Head of caudate nucleus (tissue), 42 donors: ENCODE data around the gene EFCAB11.
"Not testable (repeated sequence)": the region's sequence is repeated elsewhere in the genome, so short reads cannot be mapped to it uniquely, and the experiment has no call there.

ENCODE experiments used
- DNase-seq, 42 donors: peaks; one replicate each; pipeline versions ENCODE4 v3.0.0 to v3.0.0-alpha.2; 2020 to 2021; ENCODE audit warnings: mixed read lengths in 7 of 42
- intact Hi-C: fragments of 100-400 bp; cut with DNase I; formaldehyde crosslinking; loops from one replicate; pipeline ENCODE4 v1.15.0; 2022

EFCAB11 gene

DNA sequence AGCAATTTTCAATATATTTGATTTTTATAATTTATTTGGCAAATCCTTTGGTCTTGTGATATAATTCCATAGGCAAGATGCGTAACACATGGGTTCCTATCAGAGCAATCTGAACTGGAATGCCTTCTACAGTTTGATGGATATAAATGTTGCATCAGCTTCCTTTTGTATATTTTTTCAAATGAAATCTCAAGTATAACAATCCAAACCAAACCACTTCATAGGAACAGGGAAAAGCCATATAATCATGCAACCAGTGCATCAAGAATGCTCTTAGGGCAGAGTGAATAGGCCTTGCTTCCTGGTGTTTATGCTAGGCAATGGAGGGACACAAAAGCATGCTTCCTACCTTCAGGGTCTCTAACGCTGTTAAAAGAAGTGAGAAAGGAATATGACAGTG is 34.5 kb downstream of the EFCAB11 start:
- DNase-seq = no peak
- intact Hi-C loops = no loop called here

DNA sequence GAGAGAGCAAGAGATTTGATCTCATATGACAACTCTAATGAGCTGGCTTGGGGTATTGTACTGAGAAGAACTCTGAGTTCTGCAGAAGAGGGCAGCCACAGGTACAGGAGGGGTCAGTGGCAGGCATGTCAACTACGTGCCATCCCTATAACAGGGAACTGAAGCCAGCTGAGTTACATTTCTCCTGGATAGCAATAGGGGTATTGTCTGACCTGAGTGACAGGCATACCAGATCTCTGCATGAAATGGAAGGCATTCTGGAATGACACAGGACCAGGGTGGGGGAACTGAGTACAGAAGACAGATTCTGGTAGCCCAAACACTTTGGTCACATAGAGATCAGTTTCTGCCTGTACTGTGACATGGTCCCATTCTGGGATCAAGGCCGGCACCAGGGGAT is 35.8 kb downstream of the EFCAB11 start:
- intact Hi-C loops = loop anchor here (10.0 kb wide), 2 partner anchors 504 to 674 kb away; partner anchors contain the start of gene FOXN3
- DNase-seq = no peak

DNA sequence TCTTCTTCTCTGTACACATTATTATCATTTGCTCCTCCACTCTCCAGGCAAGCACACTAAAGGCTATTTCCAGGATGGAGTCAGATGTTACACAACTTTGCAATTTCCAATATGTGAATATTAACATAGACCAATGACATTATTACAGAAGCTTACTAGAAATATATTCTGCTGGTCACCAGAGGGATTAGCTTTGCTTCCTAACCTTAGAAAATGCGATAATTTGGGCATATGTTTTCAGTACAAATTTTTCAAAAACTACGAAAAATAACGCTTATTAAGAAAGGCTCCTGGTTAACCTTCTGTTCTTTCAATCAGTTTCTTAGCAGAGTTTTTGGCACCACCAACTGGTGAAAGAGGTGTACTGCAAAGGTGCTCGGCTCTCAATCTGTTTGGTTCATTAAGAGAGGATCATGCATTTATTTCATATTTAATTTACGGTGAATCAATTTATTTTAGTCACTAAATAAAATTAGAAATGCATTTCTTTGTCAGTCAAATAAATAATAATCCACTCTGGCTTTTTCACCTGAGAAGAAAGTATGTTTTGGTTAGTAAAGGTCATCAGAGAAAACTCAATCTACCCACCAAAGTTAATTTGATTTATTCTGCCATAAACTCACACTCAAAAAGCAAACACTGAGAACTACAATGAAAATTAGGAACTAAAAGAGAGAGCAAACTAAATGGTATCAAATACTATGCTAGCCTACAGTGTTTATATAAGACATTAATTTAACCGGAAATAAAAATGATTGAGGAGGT is 39.2 kb downstream of the EFCAB11 start:
- peak in 41 of 42 donors; percentile 13 to 92 (median 74) for DNase-seq

DNA sequence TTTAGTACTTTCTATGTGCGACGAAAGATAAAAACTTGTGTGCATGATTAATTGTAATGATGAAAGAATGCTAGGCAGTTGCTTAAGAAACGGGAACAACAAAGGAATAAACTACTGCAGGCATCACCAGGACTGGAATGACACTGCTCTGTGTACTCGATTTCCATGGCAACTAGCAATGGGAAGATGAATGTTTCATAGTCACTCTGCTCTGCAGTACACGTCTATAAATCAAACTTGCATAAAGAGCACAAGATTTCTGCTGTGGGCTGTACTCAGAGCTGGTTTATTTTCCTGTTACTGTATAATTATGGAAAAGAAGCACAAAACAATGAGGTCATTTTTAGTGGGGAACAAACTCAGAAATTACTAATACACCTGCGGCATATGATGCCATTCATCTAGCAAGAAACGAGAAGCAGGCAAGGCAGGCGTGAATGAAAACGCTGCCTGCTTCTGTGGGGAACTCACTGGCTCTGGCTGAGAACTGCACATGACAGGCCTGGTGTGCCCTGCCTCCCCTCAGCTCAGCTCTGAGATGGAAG is 41.8 kb downstream of the EFCAB11 start:
- peak in 39 of 42 donors; percentile 25 to 78 (median 49) for DNase-seq
- intact Hi-C loops = loop anchor here (5.0 to 10.0 kb wide), 3 partner anchors 498 to 885 kb away; partner anchors contain the start of gene FOXN3

More for the DNA sequence above, 39.2 kb downstream of the EFCAB11 start:
- intact Hi-C loops = loop anchor here (10.0 kb wide), 2 partner anchors 500 to 670 kb away; partner anchors contain the start of gene FOXN3

DNA sequence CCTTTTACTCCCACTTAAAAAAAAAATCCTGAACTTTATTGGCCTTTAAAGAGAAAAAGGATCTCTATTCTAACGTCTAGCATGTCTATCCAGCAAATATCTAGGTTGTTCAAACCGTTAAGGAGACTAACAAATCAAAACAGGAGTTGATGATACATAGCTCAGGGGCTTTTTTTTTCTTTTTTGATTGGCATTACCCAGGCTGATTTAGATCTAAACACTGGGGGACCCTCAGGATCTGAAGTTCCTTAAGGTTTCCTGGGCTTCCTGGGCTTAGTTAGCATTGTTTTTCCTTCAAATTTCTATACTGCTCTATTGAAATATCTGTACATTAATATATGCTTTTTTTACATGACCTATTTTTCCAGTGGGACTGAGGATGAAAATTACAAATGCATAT is 42.3 kb downstream of the EFCAB11 start:
- no peak for DNase-seq
- intact Hi-C loops = loop anchor here (5.0 to 10.0 kb wide), 3 partner anchors 497 to 885 kb away; partner anchors contain the start of gene FOXN3

DNA sequence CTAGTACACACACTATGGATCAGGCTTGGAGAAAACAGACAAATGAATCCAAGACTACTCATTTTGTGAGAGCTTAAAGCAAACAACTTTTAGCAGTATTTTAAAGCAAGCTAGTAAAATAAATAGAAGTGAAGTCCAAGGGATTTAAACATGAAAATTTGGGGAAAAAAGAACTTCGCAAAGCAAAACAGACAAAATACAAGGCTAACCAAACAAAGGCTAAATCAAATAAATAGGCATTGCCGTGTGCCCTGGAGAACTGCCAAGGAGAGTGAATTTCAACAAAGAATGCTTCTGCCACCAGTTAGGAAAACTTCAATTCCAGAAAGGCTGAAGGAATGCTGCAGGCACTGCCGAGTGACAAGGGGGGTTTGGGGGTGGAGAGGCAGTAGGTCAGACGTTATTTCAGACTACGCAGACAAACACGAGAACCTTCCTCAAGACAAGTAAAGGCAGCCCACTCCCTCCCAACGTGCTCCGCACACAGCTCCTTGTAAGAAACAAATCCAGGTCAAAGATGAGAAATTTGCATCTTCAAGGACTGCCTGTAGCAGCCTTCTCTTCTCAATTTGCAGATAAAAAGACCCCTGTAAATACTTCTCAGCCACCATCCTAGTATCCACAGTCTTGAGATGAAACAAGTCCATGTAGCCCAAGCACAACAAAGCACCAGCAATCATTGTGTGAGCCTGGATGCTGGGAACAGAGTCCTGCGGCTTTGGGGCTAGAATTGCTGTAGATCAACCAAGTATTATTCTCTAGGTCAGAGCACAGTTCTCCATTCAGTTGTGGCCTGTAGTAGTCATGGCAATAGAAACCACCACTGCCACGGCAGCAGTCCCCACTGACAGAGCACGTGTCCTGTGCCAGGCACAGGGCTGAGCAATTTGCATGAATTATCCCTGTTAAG is 43.3 kb downstream of the EFCAB11 start:
- peak in 41 of 42 donors; percentile 25 to 82 (median 62) for DNase-seq
- intact Hi-C loops = loop anchor here (5.0 to 10.0 kb wide), 3 partner anchors 496 to 884 kb away; partner anchors contain the start of gene FOXN3

DNA sequence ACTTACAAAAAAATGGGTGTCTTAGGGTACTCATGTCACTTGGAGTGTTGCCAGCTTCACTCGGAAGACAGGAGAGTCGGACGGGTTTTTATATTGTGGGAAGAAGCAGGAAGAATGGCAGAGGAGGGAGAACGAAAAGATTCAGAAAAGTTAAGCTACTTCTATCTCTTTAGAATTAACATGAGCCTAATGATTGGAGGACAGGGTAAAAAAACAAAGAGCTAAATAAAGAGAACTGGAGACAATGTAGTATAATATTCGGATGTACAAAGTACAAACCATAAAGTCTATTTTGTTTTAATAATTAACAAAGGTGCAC is 43.9 kb downstream of the EFCAB11 start:
- intact Hi-C loops = loop anchor here (5.0 to 10.0 kb wide), 3 partner anchors 496 to 883 kb away; partner anchors contain the start of gene FOXN3
- no peak for DNase-seq

DNA sequence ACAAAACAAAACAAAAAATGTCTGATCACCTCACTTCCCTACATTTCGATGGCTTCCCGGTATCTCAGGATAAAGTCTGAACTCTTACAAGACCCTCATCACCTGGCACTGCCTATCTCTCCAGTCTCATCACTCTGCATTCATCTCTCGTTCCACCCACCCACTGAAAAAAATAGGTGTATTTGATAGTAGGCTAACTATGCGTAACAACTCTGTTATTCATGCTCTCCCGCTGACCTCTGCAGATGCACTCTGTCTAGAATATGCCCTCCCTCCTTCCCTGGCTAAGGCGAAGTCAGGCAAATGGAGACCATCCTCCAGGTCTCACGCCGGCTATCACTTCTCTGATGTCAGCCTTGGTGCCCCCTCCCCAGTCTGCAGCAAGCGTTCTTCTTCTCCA is 44.9 kb downstream of the EFCAB11 start:
- DNase-seq = no peak
- intact Hi-C loops = no loop called here

DNA sequence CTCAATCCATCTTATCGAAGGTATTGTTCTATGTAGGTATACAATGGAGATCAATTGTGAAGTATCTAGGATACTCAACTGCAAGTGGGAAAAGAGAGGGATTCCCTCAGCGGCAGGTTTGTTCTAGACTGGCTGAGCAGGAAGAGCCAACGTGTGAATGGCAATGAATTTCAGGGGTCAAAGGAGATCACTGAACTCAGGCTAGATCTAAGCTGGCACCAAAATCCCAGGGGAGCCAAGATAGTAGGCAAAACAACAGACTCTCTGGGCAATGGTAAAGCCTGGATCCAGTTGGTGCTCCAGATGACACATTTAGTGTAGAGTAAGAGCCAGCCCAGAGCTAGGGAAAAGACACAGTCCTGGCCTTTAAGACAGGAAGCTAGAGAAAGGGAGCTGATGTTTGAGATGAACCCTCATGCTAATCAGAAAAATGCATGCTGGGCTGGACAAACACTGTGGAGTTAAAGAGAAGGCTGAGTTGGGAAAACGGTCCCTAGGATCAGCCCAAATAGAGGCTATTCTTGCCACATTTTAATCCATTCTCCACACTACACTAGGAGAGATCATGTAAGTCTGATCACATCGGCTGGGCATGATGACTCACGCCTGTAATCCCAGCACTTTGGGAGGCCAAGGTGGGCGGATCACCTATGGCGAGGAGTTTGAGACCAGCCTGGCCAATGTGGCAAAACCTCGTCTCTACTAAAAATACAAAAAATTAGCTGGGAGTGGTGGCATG is 45.6 kb downstream of the EFCAB11 start:
- no peak for DNase-seq
- intact Hi-C loops = no loop called here

DNA sequence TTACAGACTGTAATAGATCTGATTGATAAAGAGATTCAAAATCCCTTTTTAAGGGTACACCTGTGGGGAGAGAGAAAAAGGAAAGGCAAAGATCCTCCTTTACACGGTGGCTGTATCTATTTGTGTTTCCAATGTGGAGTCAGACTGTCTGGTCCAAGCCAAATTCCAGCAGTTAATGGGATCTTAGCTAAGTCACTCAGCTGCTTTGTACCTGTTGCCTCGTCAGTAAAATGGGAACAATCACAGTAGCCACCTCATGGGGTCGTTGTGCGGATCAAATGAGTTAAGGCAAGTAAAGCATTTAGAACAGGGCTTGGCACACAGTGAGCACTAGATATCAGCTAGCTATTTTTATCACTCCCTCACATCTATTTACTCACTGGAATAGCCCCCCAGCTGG is 46.9 kb downstream of the EFCAB11 start:
- intact Hi-C loops = no loop called here
- DNase-seq = no peak

DNA sequence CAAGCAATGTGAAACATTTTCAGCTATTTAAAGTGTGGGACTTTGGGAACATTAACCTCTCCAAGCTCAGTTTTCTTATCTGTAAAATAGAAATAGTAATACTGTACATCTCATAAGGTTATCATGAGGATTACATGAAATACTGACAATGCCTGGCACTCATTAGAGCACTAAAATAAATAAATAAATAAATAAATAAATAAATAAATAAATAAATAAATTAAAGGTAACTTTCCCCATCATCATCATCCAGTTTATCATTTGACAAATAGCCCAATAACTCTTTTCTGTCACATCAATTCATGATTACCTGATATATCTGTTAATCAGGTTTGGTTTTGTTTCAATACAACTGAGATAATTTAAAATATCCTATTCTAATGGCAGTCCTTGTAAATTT is 48.5 kb downstream of the EFCAB11 start:
- intact Hi-C loops = no loop called here
- DNase-seq = no peak

DNA sequence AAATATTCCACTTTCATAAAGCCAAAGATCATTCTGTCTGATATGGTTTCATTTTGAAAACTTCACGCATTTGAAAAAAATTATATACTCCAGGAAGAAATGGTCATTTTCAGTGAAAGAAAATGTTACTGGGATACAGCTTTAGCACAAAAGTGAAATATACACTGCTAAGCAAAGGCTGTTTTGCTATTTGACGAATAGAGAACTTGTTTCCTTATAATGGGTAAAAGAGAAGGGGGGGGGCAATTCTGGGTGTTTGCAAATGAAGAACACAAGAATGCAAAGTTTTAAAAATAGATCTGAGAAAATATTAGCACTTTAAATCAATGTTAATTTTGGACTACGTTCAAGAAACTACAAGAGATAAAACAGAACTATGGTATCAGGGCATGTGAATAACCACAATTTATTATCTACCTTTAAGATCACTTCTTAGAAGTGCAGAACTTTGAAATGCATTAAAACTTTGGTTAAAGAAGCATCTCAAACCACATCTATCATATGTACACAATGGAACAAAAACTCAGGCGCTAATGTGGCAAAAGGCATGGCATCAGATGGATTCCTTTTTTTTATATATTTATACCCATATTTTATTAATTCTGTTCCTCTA is 51.1 kb downstream of the EFCAB11 start:
- intact Hi-C loops = no loop called here
- DNase-seq = no peak

DNA sequence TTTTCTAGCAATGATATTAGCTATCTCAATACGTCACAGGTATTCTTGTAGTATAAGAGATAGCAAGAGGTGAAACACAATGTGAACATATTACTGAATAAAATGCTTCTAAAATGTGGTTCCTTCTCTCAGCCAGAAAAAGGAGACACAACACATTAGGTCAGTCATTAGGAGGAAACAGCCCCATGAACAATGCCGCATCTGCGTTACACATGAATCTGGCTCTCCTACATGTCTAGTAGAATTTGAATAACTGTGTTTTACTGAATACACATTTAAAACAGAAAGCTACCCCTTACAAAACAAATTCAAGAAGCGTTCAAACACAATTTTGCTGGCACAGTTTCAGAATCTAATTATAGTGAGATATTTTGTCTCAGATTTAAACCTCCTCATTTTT is 51.6 kb downstream of the EFCAB11 start:
- DNase-seq = no peak
- intact Hi-C loops = no loop called here

DNA sequence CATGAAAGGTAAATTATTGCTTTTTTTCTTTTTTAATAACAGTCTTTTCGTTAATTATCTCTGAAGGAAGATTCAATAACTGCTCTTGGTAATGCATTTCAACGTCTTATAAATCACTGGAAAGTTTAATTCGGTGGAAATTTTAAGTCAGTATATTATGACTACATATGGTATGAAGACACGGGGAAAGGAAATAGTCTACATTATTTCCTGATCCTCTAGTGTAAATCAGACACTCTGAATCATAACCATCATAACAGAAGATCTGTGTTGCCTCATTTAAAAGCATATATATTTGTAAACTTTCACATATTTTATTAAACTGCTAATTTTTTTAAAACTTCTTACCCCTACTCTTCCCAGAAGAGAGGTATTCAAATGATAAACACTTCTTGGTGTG is 53.7 kb downstream of the EFCAB11 start:
- intact Hi-C loops = no loop called here
- no peak for DNase-seq

DNA sequence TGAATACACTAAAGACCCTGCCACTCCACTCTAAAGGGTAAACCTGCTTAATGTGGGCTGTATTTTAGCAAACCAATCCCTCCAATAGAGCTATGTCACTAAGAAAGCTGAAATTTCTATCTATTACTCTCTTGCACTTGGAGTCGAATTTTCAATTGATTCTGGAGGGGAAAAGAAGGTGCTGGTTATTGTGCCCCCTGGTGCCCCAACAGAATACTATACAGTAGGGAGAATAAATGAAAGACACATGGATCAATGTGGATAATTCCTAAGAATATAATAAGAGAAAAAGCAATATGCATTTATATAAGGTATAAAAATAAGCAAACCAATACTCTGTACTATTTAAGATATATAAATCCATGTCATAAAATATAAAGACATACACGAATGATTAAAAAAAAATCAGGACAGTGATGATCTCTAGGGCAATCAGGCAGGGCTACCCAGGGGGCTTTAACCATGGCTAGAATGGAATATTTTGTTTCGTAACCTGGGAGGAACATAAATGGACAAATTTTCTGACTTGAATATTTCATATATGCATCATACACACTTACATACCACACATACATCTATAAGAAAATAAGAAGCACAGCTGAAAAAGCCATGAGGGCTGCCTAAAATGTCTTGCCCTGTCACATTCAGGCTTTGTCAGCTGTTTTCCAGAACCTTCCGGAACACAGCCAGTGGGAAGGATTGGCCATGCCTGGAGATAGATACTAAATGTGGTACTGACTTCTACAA is 54.4 kb downstream of the EFCAB11 start:
- intact Hi-C loops = no loop called here
- DNase-seq = peak in 15 of 42 donors; percentile 25 to 65 (median 38)

DNA sequence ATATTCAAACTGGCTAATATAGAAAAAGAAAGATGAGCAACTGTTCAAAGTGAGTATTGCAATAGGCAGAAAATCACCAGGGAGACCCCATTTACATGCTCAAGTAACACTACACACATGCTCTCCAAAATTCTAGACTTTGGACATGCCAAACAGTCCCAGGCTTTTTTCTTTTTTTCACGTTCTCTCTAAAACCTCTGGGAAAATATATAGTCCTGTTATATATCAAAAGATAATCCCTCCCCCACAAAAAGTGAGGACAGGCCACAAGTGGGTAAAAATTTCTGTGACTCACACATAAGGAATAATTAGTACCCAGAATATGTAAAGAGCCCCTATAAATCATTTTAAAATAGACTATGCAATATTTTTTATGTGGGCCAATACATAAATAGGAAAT is 55.2 kb downstream of the EFCAB11 start:
- no peak for DNase-seq
- intact Hi-C loops = no loop called here

DNA sequence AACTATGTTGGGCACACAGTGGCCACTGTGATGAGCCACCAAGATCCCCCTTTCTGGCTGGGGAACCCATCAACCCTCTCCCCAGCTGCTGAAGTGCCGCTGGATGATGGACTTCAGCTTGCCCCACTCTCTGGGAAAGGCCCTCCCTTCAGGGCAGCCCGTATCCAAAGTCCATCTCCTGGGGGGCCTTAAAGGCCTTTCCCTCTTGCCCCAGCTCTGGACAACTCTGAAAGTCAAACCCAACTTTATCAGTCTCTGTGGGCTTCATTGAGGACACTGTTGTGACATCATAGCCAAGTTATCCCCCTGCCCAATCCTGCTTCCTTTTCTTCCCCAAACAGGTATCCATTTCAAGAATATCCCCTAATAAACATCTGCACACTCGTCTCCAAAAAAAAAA is 61.1 kb downstream of the EFCAB11 start:
- DNase-seq, intact Hi-C loops: not testable (repeated sequence)

DNA sequence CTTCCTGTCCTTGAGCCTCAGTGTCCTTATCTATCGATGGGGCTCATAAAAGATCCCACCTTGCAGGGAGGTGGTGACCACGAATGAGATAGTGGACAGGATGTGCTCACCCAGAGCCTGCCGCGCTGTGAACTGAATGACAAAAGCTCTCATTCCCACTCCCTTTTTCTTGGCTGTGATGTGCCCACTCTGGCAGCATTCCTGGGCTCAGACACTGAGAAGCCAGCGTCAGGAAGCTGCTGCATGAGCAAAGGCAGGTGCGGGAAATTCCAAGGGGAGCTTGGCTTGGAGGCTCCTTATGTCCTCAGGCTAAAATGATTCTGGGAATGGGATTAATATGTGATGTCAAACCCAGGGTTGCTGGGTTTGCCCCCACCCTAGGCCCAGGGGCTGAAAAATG is 61.6 kb downstream of the EFCAB11 start:
- intact Hi-C loops = no loop called here
- peak in 1 of 42 donors; percentile 52 for DNase-seq
